Cardiac septum (tissue), 1 donor: ENCODE results near the gene SERPINH1. TPM values are rescaled to one million over a fixed set of nuclear protein-coding genes. Genes with fewer than 3 reads are reported as not detected.

Source experiments
- DNase-seq: peaks from one replicate; pipeline ENCODE4 v3.0.0-alpha.2; 2020; ENCODE audit warnings: low spot score
- intact Hi-C: fragments of 100-400 bp; cut with DNase I; formaldehyde crosslinking; loops from one replicate; pipeline ENCODE4 v1.14.0; 2022
- total RNA-seq: library from RNA; stranded (reverse); fragmentation: NEBNext Ultra II Directional; extraction: Animal tissue kit (Norgen Biotek cat#: 25700); gene quantifications from one replicate; pipeline ENCODE4 v1.2.1, GENCODE V29; 2021
- donor health status: DM: no; HTN: no; CAD: no.

SERPINH1 gene
- total RNA-seq, 1 donor from 2014 or later, result 133 TPM

DNA sequence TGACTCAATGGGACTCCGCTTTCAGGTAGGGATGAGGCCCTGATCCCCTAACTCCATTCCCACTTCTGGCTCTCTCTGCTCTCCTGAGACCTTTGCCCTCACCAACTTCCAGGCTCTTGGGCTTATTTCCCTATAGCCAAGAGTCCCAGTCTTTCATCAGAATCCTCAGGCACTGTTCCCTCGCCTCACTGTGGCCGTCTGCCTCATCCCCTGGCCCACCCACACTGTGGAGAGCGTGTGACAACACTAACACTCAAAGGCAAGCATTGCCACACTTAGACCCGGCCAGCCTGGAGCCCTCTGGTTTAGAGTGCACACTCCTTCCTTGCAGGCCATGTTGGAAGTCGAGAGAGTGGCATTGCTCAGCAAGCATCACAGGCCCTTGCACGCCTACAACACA lies 27.0 kb downstream of the SERPINH1 start:
- intact Hi-C loops, result no loop called here
- no peak for DNase-seq

DNA sequence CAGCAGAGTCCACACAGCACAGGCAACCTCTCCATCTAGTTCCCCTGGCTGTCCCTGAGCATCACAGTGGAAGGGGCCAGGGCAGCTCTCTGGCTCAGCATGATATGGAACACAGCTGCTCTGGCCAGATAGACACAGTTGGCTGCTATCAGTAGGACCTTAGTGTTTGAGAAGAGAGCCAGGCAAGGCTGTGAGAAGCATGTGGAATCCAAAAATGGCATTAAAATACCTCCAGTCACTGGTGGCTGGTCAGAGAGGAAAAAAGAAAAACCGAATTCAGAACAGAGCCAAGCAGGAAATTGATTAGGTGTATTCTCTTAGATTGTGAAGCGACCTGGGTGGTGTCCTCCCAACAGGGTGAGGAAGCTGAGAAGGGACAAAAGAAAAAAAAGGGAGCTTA lies 27.9 kb downstream of the SERPINH1 start:
- DNase-seq, result no peak
- intact Hi-C loops, result loop anchor here (5.0 kb wide), 1 partner anchor 77 kb away; the partner anchor contains the start of gene MAP6

DNA sequence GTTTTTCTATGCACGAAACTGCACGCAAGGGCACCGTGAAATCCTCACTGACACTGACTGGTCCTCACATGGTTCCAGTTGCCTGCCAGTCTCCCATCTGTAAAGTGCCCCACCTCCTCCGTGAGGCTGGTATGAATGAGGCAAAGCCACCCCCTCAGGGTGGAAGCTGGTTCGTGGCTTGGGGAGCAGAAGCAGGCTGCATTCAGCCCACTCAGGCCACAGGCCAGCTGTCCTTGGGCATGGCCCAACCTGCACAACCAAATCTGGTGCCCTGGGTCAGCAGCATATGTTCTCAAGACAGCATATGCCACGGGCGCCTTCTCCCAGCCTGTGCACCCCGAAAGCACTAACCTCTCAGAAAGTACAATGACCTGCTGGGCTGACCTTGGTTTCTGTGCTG lies 29.3 kb downstream of the SERPINH1 start:
- DNase-seq, result no peak
- intact Hi-C loops, result loop anchor here (5.0 kb wide), 1 partner anchor 76 kb away; the partner anchor contains the start of gene MAP6

DNA sequence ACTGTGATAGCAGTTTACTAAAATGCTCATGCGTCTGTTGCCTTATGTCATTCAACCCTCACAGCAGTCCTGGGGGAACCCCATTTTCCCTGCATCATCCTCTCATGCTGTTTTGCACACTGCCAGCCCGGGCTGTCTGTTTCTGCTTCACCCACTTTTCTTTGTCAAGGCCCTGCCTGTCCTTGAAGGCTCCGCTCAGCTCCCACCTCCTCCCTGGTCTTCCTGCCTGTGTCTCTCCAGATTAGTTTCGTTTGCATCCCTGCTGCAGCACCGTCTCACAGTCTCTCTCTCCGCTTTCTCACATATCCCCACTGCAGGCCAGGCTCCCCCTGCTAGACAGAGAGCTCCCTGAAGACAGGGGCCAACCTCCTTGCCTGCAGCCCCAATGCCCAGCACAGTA lies 29.9 kb downstream of the SERPINH1 start:
- DNase-seq, result no peak
- intact Hi-C loops, result loop anchor here (5.0 kb wide), 1 partner anchor 75 kb away; the partner anchor contains the start of gene MAP6

DNA sequence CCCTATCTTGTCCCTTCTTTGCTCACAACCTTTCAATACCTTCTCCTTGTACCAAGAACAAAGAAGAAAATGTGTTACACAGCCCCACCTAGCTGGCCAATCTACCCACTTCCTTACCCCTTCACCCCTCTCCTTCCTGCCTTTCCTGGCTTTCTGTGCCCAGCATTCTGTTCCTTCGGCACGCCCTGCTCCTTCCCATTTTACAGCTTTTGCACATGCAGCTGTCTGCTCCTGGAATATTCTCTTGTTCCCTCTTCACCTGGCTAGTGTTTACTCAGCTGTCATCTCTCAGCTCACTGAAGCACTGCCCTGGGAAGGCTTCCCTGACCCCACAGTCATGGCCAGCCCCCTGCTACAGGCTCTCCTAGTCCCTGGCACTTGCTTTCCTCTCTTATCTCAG lies 30.7 kb downstream of the SERPINH1 start:
- intact Hi-C loops, result loop anchor here (5.0 kb wide), 1 partner anchor 75 kb away; the partner anchor contains the start of gene MAP6

DNA sequence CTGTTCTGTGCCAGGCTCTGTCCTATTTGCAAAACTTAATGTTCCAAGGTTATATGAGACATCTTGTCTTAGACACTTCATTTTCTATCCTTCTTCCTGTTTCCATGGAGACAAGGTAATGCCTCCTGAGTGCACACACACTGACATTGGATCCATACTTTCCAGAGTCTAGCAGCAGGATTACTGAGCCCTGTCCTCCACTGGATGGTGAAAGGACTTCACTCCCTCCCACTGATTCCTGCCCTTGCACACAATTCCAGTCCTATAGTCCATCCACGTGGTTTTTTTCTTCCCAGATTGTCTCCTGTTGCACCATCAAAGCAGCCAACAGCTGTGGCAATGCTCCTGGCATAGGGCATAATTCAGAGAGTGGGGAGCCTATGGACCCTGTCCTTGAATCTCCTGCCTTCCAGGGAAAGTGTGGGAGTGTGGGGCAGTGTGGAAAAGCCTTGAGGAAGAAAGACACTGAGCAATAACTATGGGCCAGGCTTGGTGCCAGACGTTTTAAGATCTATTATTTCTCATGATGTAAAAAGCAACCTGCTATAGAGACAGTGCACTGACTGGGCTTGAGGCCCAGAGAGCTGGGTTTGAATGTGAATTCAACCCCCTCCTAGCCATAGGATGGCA lies 31.3 kb downstream of the SERPINH1 start:
- intact Hi-C loops, result loop anchor here (5.0 kb wide), 1 partner anchor 74 kb away; the partner anchor contains the start of gene MAP6
- no peak for DNase-seq

More for the DNA sequence above, 30.7 kb downstream of the SERPINH1 start:
- DNase-seq, result no peak

DNA sequence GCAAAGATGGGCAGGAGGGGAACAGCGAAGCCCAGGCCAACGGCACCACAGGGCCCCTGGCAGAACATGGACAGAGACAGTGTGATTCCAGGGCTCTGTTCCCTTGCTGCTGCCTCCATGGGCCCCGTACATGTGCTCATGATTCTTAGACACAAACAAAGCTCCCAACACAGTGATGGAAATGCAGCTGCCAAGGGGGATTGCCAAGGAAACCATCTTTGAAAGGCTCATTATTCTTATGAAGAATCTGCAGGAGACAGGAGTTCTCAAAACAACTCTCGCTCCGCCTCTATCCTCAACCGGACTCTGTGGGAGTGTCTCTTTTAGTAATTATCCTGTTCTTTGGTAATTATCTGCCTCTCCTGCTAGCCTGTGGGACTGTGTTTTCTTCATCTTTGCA lies 32.2 kb downstream of the SERPINH1 start:
- intact Hi-C loops, result loop anchor here (5.0 kb wide), 1 partner anchor 73 kb away; the partner anchor contains the start of gene MAP6
- DNase-seq, result no peak

DNA sequence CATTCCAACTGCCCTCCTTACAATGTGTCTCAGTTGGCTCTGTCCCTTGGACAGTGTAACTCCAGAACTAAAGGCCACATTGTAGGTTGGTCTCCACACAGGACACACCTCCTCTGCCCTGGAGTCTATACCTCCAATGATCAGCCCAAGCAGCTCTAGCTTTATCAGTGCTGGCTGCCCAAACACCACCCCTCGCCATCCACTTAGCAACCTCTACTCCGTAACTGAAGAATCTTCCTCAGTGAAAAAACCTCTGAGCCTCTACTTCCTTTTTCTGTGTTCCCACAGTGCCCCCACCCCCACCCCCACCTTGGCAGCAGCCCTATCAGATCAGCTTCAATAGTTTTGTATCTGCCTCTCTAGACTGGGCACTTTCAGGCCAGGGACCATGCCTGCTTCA lies 33.4 kb downstream of the SERPINH1 start:
- no peak for DNase-seq
- intact Hi-C loops, result no loop called here

DNA sequence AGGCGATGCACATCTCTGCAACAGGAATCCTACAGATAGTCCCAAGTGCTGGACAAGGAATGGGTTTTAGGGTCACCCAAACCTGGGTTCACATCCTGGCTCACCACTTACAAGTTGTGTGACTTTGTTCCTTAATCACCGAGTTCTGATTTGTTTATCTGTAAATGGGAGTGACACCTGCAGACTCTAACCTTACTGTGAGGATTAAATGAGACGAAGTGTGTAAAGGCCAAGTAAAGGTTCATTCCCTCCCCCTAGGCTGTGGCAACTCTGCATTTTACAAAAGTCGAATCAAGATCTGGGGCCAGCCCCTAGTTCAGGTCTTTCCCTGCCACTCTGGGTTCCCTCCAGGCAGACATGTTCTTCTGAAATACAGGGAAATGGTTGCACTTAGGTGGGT lies 34.9 kb downstream of the SERPINH1 start:
- no peak for DNase-seq
- intact Hi-C loops, result no loop called here

DNA sequence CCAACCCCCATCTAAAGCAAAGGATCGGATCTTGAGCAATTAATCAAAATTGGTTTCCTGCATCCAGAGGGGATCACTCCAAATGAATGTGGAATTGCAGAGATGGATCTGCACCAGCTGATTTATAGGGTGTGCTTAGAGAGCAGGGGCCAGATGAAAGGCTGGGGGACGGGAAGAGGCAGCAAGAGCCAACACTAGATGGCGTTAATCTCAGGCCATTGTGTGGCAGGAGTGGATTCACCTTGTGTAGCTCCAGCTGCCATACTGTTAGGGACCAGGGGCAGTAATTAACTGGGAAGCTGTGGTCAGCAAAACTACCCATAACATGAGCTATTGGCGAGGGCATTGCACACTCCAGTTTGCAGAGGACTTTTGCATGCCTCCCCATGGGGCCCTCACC lies 35.6 kb downstream of the SERPINH1 start:
- intact Hi-C loops, result no loop called here
- DNase-seq, result no peak

DNA sequence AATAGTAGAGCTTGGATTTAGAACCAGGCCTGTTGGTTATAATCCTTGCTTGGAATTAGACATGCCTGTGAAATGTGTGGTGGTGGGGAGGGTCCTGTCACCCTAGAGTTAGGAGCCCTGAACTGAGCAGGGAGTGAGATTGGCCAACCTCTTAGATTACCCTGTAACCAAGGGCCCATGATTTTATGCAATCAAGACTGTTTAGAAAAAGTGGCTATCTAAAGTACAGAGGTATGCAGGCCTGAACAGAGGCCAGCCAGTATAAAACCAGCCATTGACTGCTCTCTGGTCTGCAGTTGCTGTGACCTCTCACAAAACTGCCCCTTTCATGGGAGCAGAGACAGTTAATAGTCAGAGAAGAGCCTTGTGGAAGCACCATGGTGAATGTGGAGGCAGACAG lies 36.2 kb downstream of the SERPINH1 start:
- intact Hi-C loops, result no loop called here
- DNase-seq, result no peak

DNA sequence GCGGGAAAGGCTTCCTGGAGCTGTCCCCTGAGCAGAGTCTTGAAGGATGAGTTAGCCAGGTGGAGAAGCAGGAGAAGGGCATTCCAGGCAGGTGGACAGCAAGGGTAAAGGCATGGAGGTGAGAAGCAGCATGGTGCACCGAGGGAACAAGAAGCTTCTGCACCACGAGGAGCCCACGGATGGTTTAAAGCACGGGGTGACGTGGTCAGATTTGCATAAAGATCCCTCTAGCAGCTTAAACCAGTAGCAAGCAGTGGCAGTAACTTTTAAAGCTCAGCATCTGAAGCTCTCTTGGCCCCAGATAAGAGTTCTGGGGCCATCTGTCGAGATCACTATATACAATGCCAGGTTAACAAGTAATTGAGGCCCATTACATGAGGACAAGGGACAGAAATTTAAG lies 36.8 kb downstream of the SERPINH1 start:
- DNase-seq, result no peak
- intact Hi-C loops, result no loop called here

DNA sequence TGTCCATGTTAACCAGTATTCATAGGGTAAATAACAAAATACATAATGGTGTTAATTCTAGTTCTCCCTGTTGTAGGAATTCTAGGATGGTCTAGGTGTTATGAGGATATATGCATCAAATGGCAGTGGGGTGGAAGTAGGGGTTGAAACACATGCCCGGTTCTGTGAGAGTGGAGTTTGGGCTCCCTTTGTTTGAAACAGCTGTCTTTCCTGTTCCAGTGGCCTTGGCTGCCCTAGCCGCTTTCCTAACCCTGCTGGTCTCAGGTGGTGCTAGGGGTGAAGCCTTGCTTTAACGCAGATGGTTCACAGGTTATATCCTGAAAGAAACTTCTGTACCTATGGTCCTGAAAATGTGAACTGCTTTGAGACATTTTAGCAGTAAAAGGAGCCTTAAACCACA lies 38.3 kb downstream of the SERPINH1 start:
- intact Hi-C loops, result no loop called here
- DNase-seq, result no peak

DNA sequence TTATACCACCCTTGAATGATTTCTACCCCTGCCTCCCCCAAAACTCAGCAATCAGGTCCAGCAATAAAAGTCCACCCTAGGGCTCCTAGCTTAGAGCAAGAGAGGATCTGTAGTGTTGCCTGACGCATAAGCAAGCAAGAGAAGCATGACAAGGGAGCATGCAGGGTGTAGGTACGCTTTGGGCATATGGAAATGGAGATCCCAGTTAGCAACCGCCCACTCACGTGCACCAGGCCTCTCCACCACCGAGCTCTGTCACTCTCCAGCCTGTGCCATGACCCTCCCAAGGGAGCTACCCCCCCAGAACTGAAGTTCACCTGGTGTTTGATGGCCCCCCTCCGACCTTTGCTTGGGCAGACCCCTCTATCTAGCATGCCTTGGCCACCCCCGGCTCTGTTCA lies 39.4 kb downstream of the SERPINH1 start:
- DNase-seq, result no peak
- intact Hi-C loops, result no loop called here

DNA sequence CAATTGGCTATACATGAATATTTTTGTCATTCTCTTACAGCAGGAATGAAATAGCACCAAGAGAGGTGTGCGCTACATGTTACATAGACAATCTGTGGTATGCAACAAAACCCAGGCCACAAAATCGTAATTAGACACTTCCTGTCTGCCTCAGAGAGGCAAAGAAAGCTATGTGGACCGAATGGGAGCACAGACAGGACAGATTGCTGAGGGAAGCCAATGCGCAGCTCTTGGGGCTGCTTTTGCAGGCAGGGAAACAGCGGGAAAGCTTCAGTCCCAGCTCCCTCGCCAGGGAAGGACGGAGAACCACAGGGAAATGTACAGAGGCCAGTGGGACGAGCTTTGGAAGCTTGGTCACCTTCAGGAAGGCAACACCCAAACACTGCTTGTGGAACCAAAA lies 40.9 kb downstream of the SERPINH1 start:
- no peak for DNase-seq
- intact Hi-C loops, result no loop called here

DNA sequence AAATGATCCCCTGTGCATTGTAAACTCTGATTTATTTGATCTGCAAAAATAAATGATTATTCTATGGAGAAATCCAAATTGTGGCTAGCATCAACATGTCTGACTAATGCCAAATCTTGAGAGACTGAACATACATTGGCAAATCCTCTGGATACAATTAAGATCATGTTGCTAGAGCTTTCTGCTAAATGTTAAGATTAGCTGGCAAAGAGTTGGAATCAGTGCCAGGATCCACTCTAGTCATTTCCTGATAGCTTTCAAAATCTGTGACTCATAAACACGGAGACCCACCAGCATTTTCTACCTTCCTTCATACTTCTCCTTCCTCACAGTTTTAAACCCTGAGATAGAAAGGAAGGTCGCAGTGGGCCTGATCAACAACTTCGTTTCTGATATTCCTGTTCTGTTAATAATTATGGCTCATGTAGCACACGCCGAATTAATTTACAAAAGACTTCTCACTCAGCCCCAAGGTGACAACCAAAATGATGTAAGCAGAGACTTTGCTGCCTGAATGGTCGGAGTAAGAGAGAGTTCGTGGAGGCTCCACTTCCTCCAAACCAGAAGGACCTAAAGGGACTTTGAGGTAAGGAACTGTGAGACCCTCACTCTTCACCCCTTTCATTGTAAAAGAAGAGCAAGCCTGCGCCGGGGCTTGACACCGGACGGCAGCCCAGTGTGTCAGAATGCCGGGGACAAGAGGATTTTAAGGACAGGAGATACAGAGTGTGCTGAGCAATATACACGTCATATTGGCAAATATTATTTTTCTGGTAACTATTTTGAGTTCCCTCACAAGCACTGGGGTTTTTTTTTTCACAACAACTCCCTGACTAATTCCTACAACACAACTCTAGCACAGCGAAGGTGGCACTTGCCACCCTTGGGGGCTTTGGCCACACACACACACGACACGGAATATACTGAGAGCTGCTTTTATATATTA lies 42.0 kb downstream of the SERPINH1 start:
- DNase-seq, result no peak
- intact Hi-C loops, result no loop called here

DNA sequence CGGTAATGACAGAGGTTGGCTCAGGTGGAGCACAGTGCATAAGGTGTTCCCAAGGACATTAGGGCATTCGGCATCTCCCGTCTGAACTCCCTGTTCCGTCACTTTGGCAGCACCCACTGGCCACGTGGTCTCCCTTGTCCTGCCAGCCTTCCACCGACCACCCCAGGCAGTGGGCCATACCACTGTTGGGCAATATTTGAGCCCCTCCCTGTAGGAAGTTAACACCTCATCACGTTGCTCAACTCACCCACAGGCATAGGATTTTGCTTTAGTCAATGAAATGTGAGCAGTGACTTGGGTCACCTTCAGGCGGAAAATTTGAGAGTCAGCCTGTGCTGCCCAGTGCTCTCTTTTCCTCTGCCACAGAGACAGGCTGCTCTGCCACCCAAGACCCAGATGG lies 44.0 kb downstream of the SERPINH1 start:
- peak; percentile 20 for DNase-seq
- intact Hi-C loops, result no loop called here

DNA sequence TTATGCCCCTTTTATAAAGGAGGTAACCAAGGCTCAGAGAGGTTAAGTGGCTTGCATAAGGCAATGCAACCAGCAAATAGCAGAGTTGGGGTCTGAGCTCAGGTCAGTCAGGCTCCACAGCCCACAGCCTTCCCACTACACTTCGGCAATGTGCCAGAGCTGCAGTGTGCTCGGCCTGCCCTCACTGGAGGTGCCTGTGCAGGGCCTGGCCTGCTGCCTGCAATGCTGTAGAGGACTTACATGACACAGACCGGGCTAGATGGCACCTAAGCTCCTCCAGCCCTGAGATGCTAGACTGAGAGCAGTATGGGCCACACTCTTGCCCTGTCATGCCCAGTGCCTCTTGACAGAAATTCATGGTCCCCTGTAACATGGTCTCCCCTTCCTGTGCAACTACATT lies 49.8 kb downstream of the SERPINH1 start:
- intact Hi-C loops, result no loop called here
- no peak for DNase-seq

DNA sequence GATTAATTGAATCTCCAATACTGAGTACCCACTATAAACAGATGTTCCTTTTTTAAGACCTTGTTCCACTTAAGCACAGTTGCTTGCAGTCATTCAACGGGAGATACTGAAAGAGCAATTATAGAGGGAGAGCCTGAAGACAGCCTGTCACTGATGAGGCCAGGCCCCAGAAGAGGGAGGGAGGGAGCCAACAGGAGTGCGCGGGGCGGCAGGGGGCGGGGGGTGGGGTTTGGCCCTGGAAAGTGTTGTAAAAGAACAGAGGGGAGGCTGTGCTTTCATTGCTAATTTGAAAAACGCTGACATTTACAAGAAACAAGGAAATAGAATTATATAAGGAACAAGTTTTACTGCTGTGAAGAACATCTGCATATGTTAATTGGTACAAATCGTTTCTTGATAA lies 53.7 kb downstream of the SERPINH1 start:
- intact Hi-C loops, result no loop called here
- DNase-seq, result no peak

DNA sequence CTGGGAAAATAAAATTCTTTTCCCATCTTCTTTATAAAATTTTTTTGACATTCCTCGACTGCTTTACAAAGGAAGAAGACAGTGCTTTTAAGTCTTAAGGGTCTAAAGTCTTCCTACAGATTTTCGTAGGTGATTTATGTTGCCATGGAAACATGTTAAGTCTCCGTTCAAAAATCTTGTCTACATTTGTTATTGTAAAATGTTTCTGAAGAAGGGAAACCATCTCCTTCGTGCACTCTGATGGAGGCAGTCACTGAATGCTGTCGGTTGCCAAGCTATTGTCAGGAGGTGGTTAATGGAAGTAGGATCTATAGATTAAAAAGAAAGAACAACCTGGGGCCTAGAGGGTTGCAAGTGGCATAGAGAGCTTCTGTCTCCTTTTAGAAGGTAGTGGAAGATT lies 54.2 kb downstream of the SERPINH1 start:
- intact Hi-C loops, result no loop called here
- DNase-seq, result no peak
